Stimulated activated CD8-positive, alpha-beta memory T cell treated with anti-CD3 and anti-CD28 coated beads, Interleukin-12 subunit alpha, Interleukin-12 subunit beta, amount 100 ng/mL, for 24 hours (primary cell): ENCODE measurements around the gene NQO2.

Source experiments
- DNase-seq: peaks from one replicate; pipeline ENCODE4 v3.0.0-alpha.2; 2020; ENCODE audit errors: extremely low read depth

Gene NQO2, protein sequence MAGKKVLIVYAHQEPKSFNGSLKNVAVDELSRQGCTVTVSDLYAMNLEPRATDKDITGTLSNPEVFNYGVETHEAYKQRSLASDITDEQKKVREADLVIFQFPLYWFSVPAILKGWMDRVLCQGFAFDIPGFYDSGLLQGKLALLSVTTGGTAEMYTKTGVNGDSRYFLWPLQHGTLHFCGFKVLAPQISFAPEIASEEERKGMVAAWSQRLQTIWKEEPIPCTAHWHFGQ

DNA sequence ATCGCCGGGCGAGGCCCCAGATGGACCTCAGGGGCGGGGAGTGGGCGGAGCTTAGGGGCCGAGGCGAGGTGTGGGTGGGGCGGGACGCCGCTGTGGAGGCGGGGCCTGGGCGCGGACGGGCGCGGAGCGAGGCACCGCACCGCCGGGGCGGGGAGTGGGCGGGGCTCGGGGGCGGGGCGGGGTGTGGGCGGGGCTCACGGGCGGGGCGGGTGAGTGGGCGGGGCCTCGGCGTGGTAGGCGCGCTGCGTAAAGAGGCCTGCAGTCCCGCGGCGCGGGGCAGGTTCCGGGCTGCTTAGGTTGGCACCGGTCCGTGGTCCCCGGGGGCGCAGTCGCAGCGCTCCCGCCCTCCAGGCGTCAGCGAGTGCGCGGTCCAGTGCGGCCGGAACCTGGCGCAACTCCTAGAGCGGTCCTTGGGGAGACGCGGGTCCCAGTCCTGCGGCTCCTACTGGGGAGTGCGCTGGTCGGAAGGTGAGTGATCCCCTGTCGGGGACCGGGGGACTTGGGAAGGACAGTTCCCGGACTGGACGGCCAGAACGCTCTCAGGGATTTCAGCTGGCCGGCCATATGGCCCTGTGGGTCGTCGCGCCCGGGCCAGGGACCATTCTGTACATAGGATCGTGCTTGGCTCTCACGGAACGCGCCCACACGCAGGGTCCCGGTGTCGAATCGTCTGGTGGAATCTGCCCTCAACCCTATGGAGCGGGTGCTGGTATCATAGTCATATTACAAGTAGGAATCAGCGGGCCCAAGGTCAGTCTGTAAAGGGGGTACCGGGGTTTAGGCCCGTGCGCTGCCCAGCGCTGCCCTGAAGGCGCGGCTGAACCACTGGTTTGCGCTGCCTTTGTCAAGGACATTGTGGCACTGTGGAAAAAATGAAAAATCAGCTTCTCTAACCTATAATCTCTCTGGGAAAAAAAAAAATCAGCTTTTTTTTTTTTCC, at the start of gene NQO2:
Gene NQO2 (plus strand): TSS at position 277 of the 940 bp plus-strand sequence. CDS start 6,659 bp downstream, outside the sequence.
- DNase-seq: peak; percentile 79

GRCh38 chr6:2950713-2951112, 49.0 kb upstream of the NQO2 start:
- no peak for DNase-seq

DNA sequence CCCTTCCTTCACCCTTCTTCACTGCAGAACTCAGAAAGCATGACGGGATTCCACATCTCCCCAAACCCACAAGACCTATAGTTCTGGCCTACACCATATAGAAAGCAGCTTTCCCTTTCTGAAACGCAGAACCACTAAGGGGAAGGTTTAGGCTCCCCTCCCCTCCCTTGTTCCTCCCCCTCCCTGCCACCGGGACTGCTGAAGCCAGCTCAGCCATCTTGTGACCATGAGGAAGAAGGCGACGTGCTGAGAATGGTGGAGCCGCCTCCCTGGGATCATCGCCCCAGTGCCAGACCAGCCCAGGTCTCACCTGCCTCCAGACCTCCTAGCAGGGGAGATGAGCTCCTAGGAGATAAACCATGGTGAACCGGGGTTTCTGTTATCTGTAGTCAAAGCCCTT, 48.0 kb upstream of the NQO2 start:
- no peak for DNase-seq

DNA sequence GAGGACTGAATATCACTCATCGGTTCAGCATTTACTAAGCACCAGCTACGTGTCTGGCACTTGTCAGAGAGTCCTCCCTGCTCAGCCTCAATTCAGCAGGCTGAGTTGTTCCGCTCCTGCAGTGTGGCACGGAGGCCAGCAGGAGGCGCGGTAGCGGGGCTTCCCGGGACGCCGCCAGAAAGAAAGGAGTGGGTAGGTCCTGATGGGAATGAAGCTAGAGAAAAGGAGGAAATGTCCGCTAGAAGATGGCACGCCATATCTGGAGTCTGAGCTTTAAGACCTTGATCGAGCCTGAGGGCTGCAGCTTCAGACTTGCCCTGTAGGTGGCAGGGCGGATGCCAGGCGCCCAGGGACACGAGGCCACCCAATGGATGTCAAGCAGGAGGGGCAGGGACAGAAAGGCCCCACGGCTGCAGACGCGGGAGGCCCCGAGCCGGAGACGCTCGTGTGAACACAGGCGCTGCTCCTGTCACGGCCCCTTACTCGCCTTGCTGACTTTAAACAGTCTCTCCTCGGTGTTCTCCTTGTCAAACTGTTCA, 47.1 kb upstream of the NQO2 start:
- no peak for DNase-seq

- DNase-seq: no peak
Observed at GRCh38 chr6:2953098-2953497, 46.6 kb upstream of the NQO2 start.

- no peak for DNase-seq
Observed at GRCh38 chr6:2956930-2957685, 42.6 kb upstream of the NQO2 start.

DNA sequence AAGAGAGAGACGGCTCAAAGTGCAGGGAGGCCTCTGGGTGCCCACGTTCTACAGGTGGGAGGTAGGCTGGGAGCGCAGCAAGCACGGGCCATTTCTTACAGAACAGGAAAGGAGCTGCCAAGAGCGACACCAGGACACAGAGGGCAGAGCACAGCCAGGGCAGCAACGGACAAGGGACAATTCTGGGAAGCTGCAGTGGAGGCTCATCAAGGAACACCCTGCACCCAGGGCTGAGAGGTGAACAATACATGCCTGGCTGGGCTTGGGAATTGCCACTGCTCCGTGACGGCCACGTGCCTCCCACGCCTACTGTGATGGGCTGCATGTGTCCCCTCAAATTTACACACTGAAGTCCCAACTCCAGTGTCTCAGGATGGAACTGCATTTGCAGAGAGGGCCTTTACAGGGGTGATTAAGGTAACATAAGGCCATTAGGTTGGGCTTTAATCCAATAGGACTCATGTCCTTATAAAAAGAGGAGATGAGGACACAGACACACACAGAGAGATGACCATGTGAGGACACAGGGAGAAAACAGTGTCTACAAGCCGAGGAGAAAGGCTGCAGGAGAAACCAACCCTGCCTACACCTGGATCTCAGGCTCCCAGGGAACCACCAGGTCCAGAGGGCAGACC, 41.9 kb upstream of the NQO2 start:
- DNase-seq: no peak

GRCh38 chr6:2958331-2958711, 41.4 kb upstream of the NQO2 start:
- no peak for DNase-seq

DNA sequence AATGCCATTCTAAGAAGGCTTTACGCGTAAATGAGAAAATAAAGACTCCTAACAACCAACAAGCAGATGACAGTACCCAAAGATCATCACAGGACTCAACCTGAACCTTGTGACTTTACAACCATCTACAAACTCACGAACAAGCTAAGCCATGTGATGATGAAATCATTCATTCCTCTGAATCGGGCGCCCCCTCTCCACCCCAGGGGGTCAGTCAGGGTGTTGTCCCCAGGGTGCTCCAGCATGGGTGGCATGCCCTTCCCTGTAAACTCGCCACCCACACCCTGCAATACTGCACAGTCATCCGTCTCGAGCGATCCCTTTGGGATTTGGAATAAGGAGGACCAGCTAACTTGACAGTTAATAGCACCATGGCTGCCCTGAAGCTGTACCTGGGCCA, 40.9 kb upstream of the NQO2 start:
- no peak for DNase-seq

DNA sequence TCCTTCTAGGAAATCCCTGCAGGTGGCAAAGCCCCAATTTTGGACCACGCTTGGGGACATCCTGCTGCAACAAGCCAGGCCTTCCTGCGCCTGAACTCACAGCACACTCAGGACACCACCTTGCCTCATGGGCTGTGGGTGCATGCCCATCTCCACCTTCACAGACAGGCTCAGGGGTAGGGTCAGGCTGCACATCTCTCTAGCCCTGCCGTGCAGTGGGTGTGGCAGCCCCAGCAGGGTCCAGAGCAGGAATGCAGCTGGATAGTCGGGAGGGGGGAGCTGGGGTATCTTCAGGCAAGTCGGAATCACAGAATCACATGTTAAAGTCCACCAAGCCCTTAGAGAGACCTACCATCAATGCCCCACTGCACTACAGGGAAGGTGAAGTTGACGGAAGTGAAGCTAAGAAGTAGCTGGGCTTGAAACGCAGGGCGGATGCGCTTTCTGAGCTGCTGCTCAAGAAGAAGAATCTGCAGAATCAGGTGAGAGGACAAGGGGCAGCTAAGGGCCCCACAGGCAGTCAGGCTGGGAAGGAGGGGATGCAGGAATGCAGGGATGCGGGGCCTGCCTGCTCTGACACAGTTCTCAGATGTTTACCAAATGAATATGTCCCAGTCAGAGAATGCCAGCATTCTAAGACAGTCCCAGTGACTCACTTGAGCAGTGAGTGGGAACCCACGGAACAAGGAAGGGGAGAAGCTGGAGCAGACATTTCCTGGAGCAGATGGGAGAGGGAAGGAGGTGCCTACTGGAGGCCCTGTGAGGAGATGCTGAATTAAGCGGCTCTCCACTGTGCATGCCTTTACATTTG, 39.6 kb upstream of the NQO2 start:
- DNase-seq: no peak

GRCh38 chr6:2960935-2961334, 38.8 kb upstream of the NQO2 start:
- no peak for DNase-seq

GRCh38 chr6:2961506-2961905, 38.2 kb upstream of the NQO2 start:
- no peak for DNase-seq

DNA sequence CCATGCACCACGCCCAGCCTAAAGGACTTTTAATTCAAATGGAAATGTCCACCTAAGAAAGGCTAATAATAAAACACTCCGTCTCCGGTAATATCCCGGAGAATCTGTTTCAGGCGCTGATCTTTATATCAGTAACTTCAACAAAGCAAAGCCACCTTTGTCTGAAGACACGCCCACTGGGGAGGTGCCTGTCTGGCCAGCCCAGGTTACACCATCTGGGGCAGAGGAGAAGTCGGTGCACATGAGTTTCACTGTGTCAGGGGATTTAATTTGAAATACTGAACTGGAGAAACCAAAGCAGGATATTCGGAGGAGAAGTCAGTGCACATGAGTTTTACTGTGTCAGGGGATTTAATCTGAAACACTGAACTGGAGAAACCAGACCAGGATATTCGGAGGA, 37.7 kb upstream of the NQO2 start:
- no peak for DNase-seq

- DNase-seq: no peak
Observed at GRCh38 chr6:2962636-2963035, 37.1 kb upstream of the NQO2 start.

- DNase-seq: no peak
Observed at GRCh38 chr6:2963756-2964155, 35.9 kb upstream of the NQO2 start.

DNA sequence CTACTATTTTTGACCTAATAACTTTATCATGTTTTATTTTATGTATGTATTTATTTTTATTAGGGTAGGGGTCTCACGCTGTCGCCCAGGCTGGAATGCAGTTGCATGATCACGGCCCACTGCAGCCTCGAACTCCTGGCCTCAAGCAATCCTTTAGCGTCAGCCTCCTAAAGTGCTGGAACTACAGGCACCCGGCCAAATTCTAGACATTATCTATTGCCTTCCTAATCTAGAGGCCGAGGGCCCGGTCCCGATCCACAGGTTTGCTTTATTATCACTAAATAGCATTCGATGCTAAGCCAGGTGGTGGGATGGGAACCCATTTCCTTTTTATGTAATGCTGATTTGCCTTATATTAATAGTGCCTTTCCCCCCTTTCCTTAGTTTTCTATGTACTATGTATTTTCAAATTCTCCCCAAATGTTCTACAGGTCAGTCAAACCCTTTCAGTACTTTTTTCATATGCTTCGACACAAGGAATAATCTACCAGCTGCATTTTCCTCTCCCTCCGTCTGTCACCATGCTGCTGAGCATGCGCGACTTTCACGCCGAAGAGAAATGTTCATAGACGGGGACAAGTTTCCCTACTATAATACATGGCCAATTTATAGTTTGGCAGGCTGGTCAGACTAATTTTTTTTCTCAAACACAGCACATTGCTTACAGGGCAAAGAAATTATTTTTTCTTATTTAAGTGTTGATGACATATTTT, 34.7 kb upstream of the NQO2 start:
- no peak for DNase-seq

GRCh38 chr6:2966347-2966746, 33.3 kb upstream of the NQO2 start:
- no peak for DNase-seq

DNA sequence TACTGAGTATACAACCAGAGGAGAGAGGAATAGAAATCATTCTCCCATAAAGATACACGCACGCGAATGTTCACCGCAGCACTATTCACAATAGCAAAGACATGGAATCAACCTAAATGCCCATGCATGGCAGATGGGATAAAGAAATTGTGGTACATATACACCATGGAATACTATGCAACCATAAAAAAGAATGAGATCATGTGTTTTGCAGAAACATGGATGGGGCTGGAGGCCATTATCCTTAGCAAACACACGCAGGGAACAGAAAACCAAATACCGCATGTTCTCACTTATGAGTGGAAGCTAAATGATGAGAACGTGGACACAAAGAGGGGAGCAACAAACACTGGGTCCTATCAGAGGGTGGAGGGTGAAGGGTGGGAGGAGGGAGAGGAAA, 31.8 kb upstream of the NQO2 start:
- DNase-seq: no peak

DNA sequence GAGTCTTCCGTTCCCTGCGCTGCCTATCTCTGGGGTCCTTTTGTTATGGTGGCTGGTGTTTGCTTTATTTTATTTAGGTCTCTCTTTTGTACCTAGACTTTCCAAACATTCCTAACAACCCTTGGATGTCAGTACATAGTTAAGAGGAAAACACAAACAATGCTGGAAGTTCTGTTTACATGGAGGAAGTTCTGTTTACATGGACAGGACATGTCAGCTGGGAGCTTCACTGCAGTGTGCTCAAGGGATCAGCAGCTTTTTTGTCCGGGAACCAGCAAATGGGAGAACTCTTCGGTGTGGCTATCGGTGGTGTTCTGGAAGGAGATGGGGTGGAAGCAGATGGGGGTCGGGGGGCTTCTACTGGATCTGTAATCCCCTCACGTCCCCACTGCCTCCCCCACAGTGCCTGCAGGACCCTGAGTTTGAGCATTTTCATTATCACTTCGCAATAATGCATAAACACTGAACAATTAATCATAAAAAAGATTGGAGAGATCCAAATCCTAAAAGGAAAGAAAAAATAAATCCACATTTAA, 31.0 kb upstream of the NQO2 start:
- DNase-seq: no peak

DNA sequence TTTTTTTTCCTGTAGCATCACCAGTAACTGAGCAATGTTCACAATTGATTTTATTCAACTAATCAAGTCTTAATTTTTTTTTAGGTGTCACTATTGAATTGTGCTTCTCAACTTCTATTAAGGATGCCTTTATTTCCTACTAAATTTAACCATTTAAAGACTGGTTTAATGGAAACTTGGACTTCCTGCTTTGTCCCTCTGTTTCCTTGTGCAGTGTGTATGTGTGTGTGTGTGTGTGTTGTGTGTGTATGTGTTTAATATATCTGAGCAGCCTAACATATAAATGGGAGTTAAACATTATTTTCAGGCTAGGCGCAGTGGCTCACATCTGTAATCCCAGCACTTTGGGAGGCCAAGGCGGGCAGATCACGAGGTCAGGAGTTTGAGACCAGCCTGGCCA, 30.1 kb upstream of the NQO2 start:
- no peak for DNase-seq
